ENCODE data around the gene ATPAF1. TPM values are rescaled to one million over a fixed set of nuclear protein-coding genes. Genes with fewer than 3 reads are reported as not detected.

ATPAF1 gene
- polyA plus RNA-seq, 1 of the 3 experiments (the other 2 are of a cell fraction): 39.9 TPM

- no peaks in the 10 kb centered on the region for H3K9me2 ChIP-seq
- no peak overlapping the region for H3K27ac ChIP-seq (ENCODE audit: low read depth in 2 of 2, low read length in 1 of 2)
- no peak overlapping the region for H3K9ac ChIP-seq
- ChIA-PET POLR2A (no interaction called here), CTCF (interaction anchor here (1.2 to 5.7 kb wide), 3 partner anchors 15 to 154 kb away, joined by 3 to 36 read pairs (median 5); partner anchors contain the start of gene MOB3C)
- no peaks in the 10 kb centered on the region for H3K79me2 ChIP-seq (ENCODE audit: insufficient read depth)
- no peaks in the 10 kb centered on the region for H3K9me3 ChIP-seq
- no peak for TF ChIP-seq SIN3A (IDR thresholded peaks at IDR 0.05; ENCODE audit: borderline replicate concordance, low read depth, low read length)
- no peak overlapping the region for H3K4me3 ChIP-seq (ENCODE audit: low read depth in 2 of 2, low read length in 1 of 2)
- no peaks in the 10 kb centered on the region for H4K20me1 ChIP-seq (ENCODE audit: insufficient read depth)
- no peak overlapping the region for H3K4me2 ChIP-seq
- H3F3A ChIP-seq (replicated peaks; ENCODE audit: insufficient read depth): no peaks in the 10 kb centered on the region
- no peaks in the 10 kb centered on the region for H3K36me3 ChIP-seq (replicated peaks in 1 of 2; ENCODE audit: control insufficient read depth in 1 of 2, insufficient read depth in 2 of 2, low read length in 1 of 2)
- no peaks in the 10 kb centered on the region for H3K27me3 ChIP-seq (ENCODE audit: insufficient read depth)
- H3K4me1 ChIP-seq (ENCODE audit: control insufficient read depth in 1 of 2, insufficient read depth in 2 of 2, low read depth in 1 of 2, low read length in 1 of 2): peaks cover 0 to 12% of the 10 kb centered on the region in 2 experiments; a peak in 1 of 4 replicates
- WGBS (ENCODE audit: low lambda C conversion rate): 92% methylated on average over 3 of the region's 3 CpGs
- no peak for DNase-seq
- H2AFZ ChIP-seq (ENCODE audit: low read depth): no peak overlapping the region
Measured at GRCh38 chr1:46601257-46602007, 66.7 kb downstream of the ATPAF1 start.

- Histone ChIP-seq H3K4me3 (ENCODE audit: low read depth in 2 of 2, low read length in 1 of 2) (no peak overlapping the region), H3K4me2 (no peak overlapping the region), H4K20me1 (ENCODE audit: insufficient read depth) (no peaks in the 10 kb centered on the region), H3K9me2 (no peaks in the 10 kb centered on the region), H3K36me3 (replicated peaks in 1 of 2; ENCODE audit: control insufficient read depth in 1 of 2, insufficient read depth in 2 of 2, low read length in 1 of 2) (no peaks in the 10 kb centered on the region), H3F3A (replicated peaks; ENCODE audit: insufficient read depth) (no peaks in the 10 kb centered on the region), H3K9me3 (no peaks in the 10 kb centered on the region), H3K27ac (ENCODE audit: low read depth in 2 of 2, low read length in 1 of 2) (no peak overlapping the region), H3K9ac (no peak overlapping the region), H3K27me3 (ENCODE audit: insufficient read depth) (no peaks in the 10 kb centered on the region), H3K79me2 (ENCODE audit: insufficient read depth) (no peaks in the 10 kb centered on the region), H3K4me1 (ENCODE audit: control insufficient read depth in 1 of 2, insufficient read depth in 2 of 2, low read depth in 1 of 2, low read length in 1 of 2) (peaks cover 0 to 7% of the 10 kb centered on the region in 2 experiments; a peak in 1 of 4 replicates), H2AFZ (ENCODE audit: low read depth) (no peak overlapping the region)
- DNase-seq: no peak
- WGBS (ENCODE audit: low lambda C conversion rate): 81% methylated on average over 7 of the region's 9 CpGs
- ChIA-PET CTCF (interaction anchor here (1.4 kb wide), 1 partner anchor 19 kb away, joined by 4 read pairs; no protein-coding TSS in a partner anchor), POLR2A (no interaction called here)
- TF ChIP-seq CHD2 (IDR thresholded peaks at IDR 0.05; ENCODE audit: low read length, partially characterized antibody) (no peak), TAF1 (IDR thresholded peaks at IDR 0.05; ENCODE audit: borderline replicate concordance, low read depth, low read length) (no peak), GATA2 (CRISPR knock-in tag; IDR thresholded peaks at IDR 0.05) (no peak), SIN3A (IDR thresholded peaks at IDR 0.05; ENCODE audit: borderline replicate concordance, low read depth, low read length) (no peak), GABPA (IDR thresholded peaks at IDR 0.05; ENCODE audit: low read depth) (no peak), USF1 (IDR thresholded peaks at IDR 0.05; ENCODE audit: borderline replicate concordance, low read depth) (no peak), FOXM1 (IDR thresholded peaks at IDR 0.05; ENCODE audit: low read depth) (no peak), MXI1 (IDR thresholded peaks at IDR 0.05; ENCODE audit: low read depth, low read length) (no peak), EZH2phosphoT487 (IDR thresholded peaks at IDR 0.05; ENCODE audit: borderline replicate concordance, low read depth) (no peak), CTCF (IDR thresholded peaks at IDR 0.05) (no peak), TCF12 (IDR thresholded peaks at IDR 0.05) (no peak), RFX5 (IDR thresholded peaks at IDR 0.05; ENCODE audit: low read length) (no peak), EP300 (IDR thresholded peaks at IDR 0.05; ENCODE audit: borderline replicate concordance in 1 of 2, low read depth in 1 of 2, low read length in 1 of 2) (no peak), JUND (IDR thresholded peaks at IDR 0.05) (no peak), PBX3 (IDR thresholded peaks at IDR 0.05) (no peak), RXRA (IDR thresholded peaks at IDR 0.05; ENCODE audit: borderline replicate concordance, low read depth) (no peak), FOXJ3 (CRISPR knock-in tag; IDR thresholded peaks at IDR 0.05) (no peak), NFIC (IDR thresholded peaks at IDR 0.05; ENCODE audit: borderline replicate concordance) (no peak), ELF1 (IDR thresholded peaks at IDR 0.05) (no peak)
Measured at GRCh38 chr1:46599059-46599970, 68.8 kb downstream of the ATPAF1 start.
